HG03342 (cell line): Measurements from ENCODE around the gene TSKU.
A peak's percentile ranks its signal among the peaks of the same experiment; 100 is the strongest.
"Not testable (repeated sequence)": the region's sequence is repeated elsewhere in the genome, so short reads cannot be mapped to it uniquely, and the experiment has no call there.

Source experiments
- ATAC-seq: cut with Tn5 transposase; IDR thresholded peaks from one replicate; pipeline ENCODE4 v1.9.1; 2021; ENCODE audit warnings: mild to moderate bottlenecking, moderate library complexity; ENCODE audit not compliant: unreplicated experiment

TSKU gene

GRCh38 chr11:76800466-76801200 is 17.5 kb downstream of the TSKU start:
- ATAC-seq, result no peak

GRCh38 chr11:76801225-76801624 is 18.1 kb downstream of the TSKU start:
- ATAC-seq, result no peak

GRCh38 chr11:76801736-76802135 is 18.6 kb downstream of the TSKU start:
- ATAC-seq, result no peak

- ATAC-seq, result no peak
These were observed 19.0 kb downstream of the TSKU start for GRCh38 chr11:76802151-76802550.

GRCh38 chr11:76802621-76803020 is 19.5 kb downstream of the TSKU start:
- no peak for ATAC-seq

- no peak for ATAC-seq
These were observed 19.9 kb downstream of the TSKU start for GRCh38 chr11:76803023-76803422.

GRCh38 chr11:76803811-76804600 is 20.9 kb downstream of the TSKU start:
- ATAC-seq, result no peak

GRCh38 chr11:76805206-76805913 is 22.2 kb downstream of the TSKU start:
- ATAC-seq, result no peak

GRCh38 chr11:76806131-76806530 is 23.0 kb downstream of the TSKU start:
- no peak for ATAC-seq

GRCh38 chr11:76806608-76807205 is 23.6 kb downstream of the TSKU start:
- no peak for ATAC-seq

GRCh38 chr11:76807206-76807875 is 24.2 kb downstream of the TSKU start:
- ATAC-seq, result peak; percentile 57

GRCh38 chr11:76808171-76808570 is 25.0 kb downstream of the TSKU start:
- ATAC-seq, result no peak

- no peak for ATAC-seq
These were observed 25.8 kb downstream of the TSKU start for GRCh38 chr11:76808996-76809395.

- ATAC-seq, result no peak
These were observed 27.1 kb downstream of the TSKU start for GRCh38 chr11:76810151-76810853.

- ATAC-seq, result no peak
These were observed 28.1 kb downstream of the TSKU start for GRCh38 chr11:76811259-76811658.

- no peak for ATAC-seq
These were observed 31.3 kb downstream of the TSKU start for GRCh38 chr11:76814414-76814813.

GRCh38 chr11:76815678-76816077 is 32.5 kb downstream of the TSKU start:
- ATAC-seq, result not testable (repeated sequence)

- no peak for ATAC-seq
These were observed 37.0 kb downstream of the TSKU start for GRCh38 chr11:76820184-76820566.

- not testable (repeated sequence) for ATAC-seq
These were observed 38.2 kb downstream of the TSKU start for GRCh38 chr11:76821396-76821795.

- ATAC-seq, result no peak
These were observed 39.2 kb downstream of the TSKU start for GRCh38 chr11:76822406-76822805.
